ENCODE results near the gene GALNT1. TPM values are rescaled to one million over a fixed set of nuclear protein-coding genes. Genes with fewer than 3 reads are reported as not detected.

The GALNT1 gene
- total and polyA plus RNA-seq, 9 of the 15 experiments (the other 6 are each of a cell fraction or from before 2014, with no cell fraction given) = 14.4 to 54.1 (median 36.6) TPM

DNA sequence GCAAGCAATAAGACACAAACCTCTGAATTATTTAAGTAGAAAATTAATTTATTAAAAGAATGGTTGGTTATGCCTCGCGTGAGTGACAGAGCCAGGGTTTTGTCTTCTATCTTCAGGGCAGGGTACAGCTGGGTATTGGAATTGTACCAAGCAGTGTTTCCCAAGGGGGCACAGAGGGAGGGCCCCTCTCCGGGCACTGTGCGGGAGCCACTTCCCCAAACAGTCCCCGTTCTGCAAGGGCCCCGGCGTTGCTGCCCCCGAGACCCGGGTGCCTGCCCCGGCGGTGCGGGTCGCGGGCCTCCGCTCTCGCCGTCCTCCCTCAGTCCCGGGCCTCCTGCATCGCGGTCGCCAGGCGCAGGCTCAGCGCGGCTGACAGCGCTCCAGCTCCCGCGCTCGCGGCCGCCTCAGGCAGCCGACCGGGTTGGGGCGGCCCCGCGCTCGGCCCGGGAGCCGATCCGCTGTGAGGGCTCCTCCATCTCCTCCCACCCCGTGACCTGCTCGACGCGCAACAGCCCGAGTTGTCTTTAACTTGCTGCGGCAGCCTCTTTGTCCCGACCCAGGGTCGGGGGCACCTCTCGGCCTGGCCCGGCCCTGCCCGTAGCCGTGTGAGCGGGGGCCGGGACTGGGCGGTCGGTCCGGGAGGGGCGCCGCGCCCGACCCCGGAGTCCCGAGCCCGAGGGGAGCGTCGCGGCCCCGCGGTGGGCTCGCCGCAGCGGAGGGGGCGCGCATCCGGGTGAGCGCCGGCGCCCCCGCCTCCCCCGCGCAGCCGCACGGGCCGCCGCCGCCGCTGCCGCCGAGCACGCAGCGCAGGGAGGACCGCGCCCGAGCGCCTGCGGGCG, 620 bp upstream of the GALNT1 start (continued):
- TF ChIP-seq, protein P1, sequence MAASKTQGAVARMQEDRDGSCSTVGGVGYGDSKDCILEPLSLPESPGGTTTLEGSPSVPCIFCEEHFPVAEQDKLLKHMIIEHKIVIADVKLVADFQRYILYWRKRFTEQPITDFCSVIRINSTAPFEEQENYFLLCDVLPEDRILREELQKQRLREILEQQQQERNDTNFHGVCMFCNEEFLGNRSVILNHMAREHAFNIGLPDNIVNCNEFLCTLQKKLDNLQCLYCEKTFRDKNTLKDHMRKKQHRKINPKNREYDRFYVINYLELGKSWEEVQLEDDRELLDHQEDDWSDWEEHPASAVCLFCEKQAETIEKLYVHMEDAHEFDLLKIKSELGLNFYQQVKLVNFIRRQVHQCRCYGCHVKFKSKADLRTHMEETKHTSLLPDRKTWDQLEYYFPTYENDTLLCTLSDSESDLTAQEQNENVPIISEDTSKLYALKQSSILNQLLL (CRISPR knock-in tag; IDR thresholded peaks at IDR 0.05; ENCODE audit: borderline replicate concordance) = no peak
- no peak for TF ChIP-seq NFIC (IDR thresholded peaks at IDR 0.05)
- TF ChIP-seq ZNF239 (CRISPR knock-in tag; IDR thresholded peaks at IDR 0.05) = no peak
- TF ChIP-seq ATF1 (CRISPR knock-in tag; IDR thresholded peaks at IDR 0.05) = no peak
- TF ChIP-seq ATF1 (tag; IDR thresholded peaks at IDR 0.05) = 0 out of 2 replicates have a peak, but pooled peaks have one; percentile 21
- TF ChIP-seq MTA3 (IDR thresholded peaks at IDR 0.05; ENCODE audit: borderline replicate concordance) = peak; percentile 63; the same call in 1 of the 2 replicates
- TF ChIP-seq ERF (CRISPR knock-in tag; IDR thresholded peaks at IDR 0.05) = 0 out of 2 replicates have a peak, but pooled peaks have one; percentile 65
- TF ChIP-seq CEBPG (CRISPR knock-in tag; IDR thresholded peaks at IDR 0.05) = no peak
- TF ChIP-seq CEBPG (tag; conservative IDR thresholded peaks at IDR 0.05 in 1 of 2, IDR thresholded peaks at IDR 0.05 in 1 of 2) = no peak
- no peak for TF ChIP-seq ZNF668 (CRISPR knock-in tag; IDR thresholded peaks at IDR 0.05)
- TF ChIP-seq SAFB2 (IDR thresholded peaks at IDR 0.05; ENCODE audit: borderline replicate concordance, low read depth, low read length, severe bottlenecking) = no peak
- no peak for TF ChIP-seq NCOA2 (IDR thresholded peaks at IDR 0.05; ENCODE audit: partially characterized antibody in 2 of 2)
- TF ChIP-seq ZNF766 (CRISPR knock-in tag; conservative IDR thresholded peaks at IDR 0.05) = no peak
- TF ChIP-seq HCFC1 (IDR thresholded peaks at IDR 0.05; ENCODE audit: low read depth, low read length) = no peak
- TF ChIP-seq, protein P2, sequence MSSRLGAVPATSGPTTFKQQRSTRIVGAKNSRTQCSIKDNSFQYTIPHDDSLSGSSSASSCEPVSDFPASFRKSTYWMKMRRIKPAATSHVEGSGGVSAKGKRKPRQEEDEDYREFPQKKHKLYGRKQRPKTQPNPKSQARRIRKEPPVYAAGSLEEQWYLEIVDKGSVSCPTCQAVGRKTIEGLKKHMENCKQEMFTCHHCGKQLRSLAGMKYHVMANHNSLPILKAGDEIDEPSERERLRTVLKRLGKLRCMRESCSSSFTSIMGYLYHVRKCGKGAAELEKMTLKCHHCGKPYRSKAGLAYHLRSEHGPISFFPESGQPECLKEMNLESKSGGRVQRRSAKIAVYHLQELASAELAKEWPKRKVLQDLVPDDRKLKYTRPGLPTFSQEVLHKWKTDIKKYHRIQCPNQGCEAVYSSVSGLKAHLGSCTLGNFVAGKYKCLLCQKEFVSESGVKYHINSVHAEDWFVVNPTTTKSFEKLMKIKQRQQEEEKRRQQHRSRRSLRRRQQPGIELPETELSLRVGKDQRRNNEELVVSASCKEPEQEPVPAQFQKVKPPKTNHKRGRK (tag; IDR thresholded peaks at IDR 0.05) = no peak
- TF ChIP-seq HMG20A (CRISPR knock-in tag; conservative IDR thresholded peaks at IDR 0.05) = no peak
- TF ChIP-seq GTF2F1 (IDR thresholded peaks at IDR 0.05; ENCODE audit: low read depth, low read length) = no peak
- TF ChIP-seq, protein P3, sequence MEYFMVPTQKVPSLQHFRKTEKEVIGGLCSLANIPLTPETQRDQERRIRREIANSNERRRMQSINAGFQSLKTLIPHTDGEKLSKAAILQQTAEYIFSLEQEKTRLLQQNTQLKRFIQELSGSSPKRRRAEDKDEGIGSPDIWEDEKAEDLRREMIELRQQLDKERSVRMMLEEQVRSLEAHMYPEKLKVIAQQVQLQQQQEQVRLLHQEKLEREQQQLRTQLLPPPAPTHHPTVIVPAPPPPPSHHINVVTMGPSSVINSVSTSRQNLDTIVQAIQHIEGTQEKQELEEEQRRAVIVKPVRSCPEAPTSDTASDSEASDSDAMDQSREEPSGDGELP (CRISPR knock-in tag; IDR thresholded peaks at IDR 0.05; ENCODE audit: borderline replicate concordance) = peak; percentile 29; the same call in 1 of the 2 replicates
- TF ChIP-seq TEAD1 (CRISPR knock-in tag; IDR thresholded peaks at IDR 0.05) = no peak
- TF ChIP-seq DMBX1 (CRISPR knock-in tag; IDR thresholded peaks at IDR 0.05; ENCODE audit: borderline replicate concordance) = no peak
- TF ChIP-seq ZNF561 (CRISPR knock-in tag; conservative IDR thresholded peaks at IDR 0.05) = no peak
- TF ChIP-seq KHSRP (IDR thresholded peaks at IDR 0.05) = no peak
- no peak for TF ChIP-seq KLF1 (tag; IDR thresholded peaks at IDR 0.05)
- TF ChIP-seq CBX1 (IDR thresholded peaks at IDR 0.05; ENCODE audit: low read depth) = peak; percentile 67; the same call in 1 of the 2 replicates
- TF ChIP-seq IFI16 (CRISPR knock-in tag; IDR thresholded peaks at IDR 0.05) = no peak
- peak; percentile 87 for TF ChIP-seq L3MBTL2 (IDR thresholded peaks at IDR 0.05)
- TF ChIP-seq ZNF76 (CRISPR knock-in tag; IDR thresholded peaks at IDR 0.05; ENCODE audit: borderline replicate concordance) = no peak

All from K562 (cell line).